ENCODE results near the gene TUBB8.
"Not testable (repeated sequence)": the region's sequence is repeated elsewhere in the genome, so short reads cannot be mapped to it uniquely, and the experiment has no call there.

TUBB8 gene

GRCh38 chr10:47864-48263, 1.2 kb downstream of the TUBB8 start:
- DNase-seq (ENCODE audit: low read depth), result not testable (repeated sequence)

- not testable (repeated sequence) for DNase-seq (ENCODE audit: low read depth)
These were observed 35.8 kb downstream of the TUBB8 start for GRCh38 chr10:13315-13635.

GRCh38 chr10:12444-13314, 36.4 kb downstream of the TUBB8 start:
- DNase-seq (ENCODE audit: low read depth), result not testable (repeated sequence)

GRCh38 chr10:11260-11659, 37.8 kb downstream of the TUBB8 start:
- DNase-seq (ENCODE audit: low read depth), result not testable (repeated sequence)

- DNase-seq (ENCODE audit: low read depth), result not testable (repeated sequence)
These were observed 38.7 kb downstream of the TUBB8 start for GRCh38 chr10:10261-10971.

Measured in stimulated activated CD8-positive, alpha-beta memory T cell treated with anti-CD3 and anti-CD28 coated beads, Interleukin-15, amount 100 ng/mL, for 24 hours (primary cell).